ENCODE results near the gene MYO9B.

The MYO9B gene, protein sequence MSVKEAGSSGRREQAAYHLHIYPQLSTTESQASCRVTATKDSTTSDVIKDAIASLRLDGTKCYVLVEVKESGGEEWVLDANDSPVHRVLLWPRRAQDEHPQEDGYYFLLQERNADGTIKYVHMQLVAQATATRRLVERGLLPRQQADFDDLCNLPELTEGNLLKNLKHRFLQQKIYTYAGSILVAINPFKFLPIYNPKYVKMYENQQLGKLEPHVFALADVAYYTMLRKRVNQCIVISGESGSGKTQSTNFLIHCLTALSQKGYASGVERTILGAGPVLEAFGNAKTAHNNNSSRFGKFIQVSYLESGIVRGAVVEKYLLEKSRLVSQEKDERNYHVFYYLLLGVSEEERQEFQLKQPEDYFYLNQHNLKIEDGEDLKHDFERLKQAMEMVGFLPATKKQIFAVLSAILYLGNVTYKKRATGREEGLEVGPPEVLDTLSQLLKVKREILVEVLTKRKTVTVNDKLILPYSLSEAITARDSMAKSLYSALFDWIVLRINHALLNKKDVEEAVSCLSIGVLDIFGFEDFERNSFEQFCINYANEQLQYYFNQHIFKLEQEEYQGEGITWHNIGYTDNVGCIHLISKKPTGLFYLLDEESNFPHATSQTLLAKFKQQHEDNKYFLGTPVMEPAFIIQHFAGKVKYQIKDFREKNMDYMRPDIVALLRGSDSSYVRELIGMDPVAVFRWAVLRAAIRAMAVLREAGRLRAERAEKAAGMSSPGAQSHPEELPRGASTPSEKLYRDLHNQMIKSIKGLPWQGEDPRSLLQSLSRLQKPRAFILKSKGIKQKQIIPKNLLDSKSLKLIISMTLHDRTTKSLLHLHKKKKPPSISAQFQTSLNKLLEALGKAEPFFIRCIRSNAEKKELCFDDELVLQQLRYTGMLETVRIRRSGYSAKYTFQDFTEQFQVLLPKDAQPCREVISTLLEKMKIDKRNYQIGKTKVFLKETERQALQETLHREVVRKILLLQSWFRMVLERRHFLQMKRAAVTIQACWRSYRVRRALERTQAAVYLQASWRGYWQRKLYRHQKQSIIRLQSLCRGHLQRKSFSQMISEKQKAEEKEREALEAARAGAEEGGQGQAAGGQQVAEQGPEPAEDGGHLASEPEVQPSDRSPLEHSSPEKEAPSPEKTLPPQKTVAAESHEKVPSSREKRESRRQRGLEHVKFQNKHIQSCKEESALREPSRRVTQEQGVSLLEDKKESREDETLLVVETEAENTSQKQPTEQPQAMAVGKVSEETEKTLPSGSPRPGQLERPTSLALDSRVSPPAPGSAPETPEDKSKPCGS (N-terminal part only)
- total RNA-seq = 235 to 281 reads per million in 2 donors

DNA sequence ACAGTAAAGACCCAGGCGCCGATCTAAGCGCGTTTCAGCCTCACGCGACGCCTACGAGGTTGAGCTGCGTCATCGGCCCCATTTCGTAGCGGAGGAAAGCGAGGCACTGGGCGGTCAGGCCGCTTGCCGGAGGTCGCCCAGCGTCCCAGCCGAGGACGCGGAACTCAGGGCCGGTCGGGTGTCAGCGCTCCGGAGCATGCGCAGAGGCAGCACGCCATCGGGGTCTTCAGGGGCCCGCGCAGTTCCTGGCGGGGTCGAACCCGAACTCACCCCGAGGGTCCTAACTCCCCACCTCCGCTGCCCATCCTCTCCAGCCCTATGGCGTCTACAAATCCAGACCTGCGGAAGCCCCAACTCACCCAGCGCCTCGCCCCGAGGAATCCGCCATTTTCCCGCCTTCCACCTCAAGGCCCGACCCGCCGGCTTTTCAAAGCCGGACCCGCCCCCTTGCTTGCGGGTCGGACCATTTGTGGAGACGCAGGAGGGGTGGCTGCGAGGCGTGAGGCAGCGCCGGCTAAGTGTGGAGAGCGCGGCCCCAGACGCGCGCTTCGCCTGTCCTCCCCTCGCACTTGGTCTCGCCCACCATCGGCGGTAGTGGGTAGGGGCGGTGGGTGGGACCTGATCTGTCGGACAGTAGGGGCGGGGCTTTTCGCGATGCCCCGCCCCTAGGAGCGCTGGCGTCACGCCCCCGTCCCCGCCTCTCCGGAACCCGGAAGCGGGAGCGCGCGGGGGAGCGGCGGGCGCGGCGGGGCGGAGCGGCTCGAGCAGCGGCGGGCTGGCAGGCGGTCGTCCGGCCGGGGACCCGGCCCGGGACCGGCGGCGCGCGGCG is at the start of gene MYO9B, which contains the start of gene HAUS8:
Gene MYO9B, plus strand, starts transcription at position 743 of the 829 bp plus-strand sequence. CDS start 25,941 bp downstream, outside the sequence.
Gene HAUS8, minus strand, starts transcription at position 418 of the 829 bp plus-strand sequence. Its CDS starts 30 bp downstream, at position 388.
- peak; percentile 99 for DNase-seq

DNA sequence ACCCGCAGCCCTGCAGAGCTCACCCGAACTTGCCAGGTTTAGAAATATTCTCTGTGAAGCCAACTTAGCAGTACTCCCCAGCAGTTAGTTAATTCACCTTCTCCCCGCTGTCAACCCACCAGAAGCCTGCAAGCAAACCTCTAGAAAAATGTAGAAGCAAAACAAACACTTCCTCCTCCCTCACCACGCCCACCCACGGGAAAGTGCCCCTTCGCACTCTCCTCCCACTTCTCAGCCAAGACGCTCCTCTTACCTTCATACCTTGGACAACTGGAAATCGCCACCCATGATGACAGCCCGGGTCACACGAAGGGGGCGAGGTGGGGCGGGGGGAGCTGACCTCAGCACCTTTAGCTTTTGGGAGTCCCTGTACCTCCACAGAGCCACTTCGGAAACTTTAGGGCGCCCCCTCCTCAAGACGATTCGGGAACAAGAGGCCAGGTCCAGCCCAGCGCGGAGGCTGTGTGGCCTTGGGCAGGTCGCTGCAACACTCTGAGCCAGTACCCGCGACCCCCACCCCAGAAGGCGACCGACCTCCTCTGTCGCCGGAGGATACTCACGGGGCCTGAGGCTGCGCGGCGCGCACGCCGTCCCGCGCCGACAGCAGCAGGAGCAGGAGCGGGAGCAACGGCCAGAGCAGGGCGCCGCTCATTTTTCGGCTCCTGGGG is 49.5 kb upstream of the MYO9B start:
- DNase-seq = no peak

DNA sequence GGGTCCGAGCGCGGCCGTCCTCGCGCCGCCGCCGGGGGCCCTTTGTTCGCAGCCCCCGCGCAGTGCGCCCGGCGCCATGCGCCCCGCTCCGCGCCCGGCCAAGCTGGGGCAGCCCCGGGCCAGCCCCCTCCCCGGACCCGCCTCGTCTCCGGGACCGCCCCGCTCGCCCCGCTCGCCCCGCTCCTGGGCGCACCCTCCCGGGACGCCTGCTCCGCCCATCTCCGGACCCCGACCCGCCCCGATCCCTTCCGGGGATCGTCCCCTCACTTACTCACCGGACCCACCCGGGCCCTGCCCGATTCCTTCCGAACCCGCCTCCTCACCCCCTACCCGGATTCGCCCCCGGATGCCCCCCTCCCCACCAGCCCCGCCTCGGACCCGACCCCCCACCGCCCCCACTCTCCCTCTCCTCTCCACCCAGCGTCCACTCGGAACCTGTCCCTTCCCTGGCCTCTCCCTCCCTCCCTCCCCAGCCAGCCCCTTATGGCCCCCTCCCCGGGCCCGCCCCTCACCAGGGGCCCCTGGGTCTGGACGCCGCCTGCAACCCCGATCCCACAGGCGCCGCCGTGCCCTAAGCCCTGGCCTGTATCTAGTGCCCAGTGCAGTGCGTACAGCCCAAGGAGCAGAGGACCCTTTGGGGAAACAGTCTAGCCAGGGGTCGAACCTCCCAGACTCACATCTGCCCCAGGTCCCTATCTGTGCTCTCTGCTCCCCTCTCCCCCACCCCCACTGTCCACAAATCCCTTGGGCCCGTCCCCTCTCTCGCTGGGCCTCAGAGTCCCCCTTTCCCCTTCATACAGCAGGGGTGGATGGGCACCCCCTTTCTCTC is 48.7 kb upstream of the MYO9B start, which contains the start of gene CPAMD8:
Gene CPAMD8, minus strand, starts transcription at position 105 of the 829 bp plus-strand sequence. CDS start 168 bp downstream, outside the sequence.
- no peak for DNase-seq

DNA sequence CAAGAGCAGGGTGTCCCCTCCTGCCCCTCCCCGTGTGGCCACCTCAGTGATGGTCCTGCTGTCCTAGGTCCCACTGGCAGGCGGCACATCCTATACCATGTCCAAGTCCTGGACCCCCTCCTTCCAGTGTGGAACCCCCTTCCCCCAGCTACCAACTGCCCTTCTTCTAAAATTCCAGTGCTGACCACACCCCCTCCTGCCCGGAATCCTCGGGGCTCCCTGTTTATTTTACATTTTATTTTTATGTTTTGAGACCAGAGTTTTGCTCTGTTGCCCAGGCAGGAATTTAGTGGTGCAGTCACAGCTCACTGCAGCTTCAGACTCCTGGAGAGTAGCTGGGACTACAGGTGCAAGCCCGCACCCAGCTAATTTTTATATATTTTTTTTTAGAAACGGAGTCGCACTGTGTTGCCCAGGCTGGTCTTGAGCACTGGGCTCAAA is 48.0 kb upstream of the MYO9B start:
- no peak for DNase-seq

DNA sequence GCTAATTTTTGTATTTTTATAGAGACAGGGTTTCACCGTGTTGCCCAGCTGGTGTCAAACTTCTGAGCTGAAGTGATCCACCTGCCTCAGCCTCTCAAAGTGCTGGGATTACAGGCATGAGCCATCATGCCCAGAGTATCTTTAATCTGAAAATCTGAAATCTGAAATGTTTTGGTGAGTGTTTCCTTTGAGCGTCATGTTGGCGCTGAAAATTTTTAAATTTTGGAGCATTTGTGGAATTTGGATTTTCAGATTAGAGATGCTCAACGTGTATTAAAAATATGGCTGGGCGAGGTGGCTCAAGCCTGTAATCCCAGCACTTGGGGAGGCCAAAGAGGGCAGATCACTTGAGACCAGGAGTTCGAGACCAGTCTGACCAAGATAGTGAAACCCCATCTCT is 43.8 kb upstream of the MYO9B start:
- no peak for DNase-seq

DNA sequence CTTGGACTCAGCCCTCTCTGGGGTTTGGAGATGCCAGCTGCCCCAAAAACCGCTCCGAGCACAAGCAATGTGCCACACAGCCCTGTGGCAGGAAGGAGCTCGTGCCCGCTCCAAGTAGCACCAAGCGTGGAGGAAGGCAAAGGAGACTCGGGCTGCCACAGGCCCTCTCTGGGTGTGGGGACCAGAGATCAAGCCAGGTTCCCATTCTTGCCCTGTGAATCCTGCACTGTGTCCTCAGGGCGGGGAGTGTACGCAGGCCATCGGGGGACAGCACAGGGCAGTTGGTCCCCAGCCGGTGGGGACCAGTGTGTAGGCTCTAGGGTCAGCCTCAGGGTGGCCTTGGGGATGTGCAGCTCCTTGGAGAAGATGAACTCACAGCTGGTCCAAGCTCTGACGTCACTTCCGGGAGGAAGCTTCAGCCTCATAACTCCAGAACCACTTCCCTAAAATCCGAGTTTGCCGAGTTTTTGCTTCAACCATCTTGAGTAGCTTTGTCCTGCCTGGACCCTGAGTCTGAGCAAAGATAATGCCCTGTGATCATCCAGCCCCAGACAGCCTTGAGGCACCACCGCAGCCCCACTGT is 39.6 kb upstream of the MYO9B start:
- no peak for DNase-seq

DNA sequence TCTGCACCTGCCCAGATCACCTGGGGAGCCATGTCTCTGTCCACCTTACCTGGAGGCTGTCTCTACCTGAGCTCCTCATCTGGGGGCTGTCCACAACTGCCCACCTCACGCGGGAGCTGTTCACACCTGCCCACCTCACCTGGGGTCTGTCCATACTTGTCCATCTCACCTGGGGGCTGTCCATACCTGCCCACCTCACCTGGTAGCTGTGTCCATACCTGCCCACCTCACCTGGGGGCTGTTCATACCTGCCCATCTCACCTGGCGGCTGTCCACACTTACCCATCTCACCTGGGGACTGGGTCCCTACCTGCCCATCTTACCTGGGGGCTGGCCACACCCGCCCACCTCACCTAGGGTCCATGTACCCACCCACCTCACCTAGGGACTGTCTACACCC is 38.9 kb upstream of the MYO9B start:
- no peak for DNase-seq

DNA sequence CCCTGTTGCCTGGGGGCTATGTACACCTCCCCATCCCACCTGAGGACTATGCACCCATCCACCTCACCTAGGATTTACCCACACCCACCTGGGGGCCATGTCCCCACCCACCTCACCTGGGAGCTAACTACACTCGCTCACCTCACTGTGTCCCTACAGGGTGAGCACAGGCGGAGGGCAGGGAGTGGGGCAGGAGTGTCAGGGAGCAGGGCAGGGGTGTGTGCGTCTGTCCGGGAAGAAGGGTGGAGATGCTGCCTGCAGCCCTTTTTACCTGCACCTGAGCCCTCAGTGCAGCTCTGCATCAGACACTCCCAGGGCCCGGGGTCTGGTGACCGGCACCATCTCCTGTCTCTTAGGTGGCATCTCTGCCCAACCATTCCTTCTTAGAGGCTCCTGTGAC is 38.4 kb upstream of the MYO9B start:
- DNase-seq = no peak

DNA sequence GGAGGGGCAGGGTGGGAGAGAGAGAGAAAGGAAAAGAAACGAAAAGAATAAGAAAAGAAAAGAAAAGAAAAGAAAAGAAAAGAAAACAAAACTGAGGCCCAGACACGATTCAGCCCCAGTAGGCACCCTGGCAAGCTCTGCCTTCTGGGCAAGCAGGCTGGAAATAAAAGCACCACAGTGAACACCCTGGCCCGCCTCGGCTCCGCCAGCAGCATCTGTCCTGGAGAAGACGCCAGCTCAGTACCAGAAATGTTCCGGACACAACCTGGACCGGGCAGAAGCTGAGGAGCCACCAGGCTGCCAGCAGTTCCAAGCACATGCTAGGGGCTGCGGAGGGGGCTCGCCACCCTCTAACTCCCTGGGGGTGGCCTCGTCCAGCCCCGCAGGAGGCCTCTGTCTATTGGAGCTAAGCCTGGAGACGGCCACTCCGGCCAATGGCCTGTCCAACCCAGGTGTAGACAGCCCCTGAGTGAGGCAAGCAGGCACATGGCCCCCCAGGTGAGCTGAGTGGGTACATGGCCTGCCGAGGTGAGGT is 37.5 kb upstream of the MYO9B start:
- DNase-seq = no peak

DNA sequence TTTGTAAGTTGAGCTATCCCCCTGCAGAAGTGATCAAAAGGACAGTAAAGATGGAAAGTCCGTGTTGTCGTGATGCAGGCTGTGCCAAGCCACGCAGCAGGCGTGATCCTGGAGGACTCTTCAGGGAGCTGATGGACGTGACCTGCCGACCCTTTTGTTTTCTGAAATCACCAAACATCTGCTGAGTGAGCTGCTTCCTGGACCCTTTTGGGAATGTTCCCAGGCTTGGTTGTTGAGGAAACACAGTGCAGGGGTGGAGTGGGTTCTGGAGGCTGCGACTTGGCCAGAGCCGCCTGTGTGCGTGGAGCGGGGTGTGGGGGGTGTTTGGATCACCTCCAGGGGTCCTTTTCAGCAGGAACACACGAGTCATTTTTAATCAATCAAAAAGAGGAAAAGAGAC is 33.6 kb upstream of the MYO9B start:
- no peak for DNase-seq

DNA sequence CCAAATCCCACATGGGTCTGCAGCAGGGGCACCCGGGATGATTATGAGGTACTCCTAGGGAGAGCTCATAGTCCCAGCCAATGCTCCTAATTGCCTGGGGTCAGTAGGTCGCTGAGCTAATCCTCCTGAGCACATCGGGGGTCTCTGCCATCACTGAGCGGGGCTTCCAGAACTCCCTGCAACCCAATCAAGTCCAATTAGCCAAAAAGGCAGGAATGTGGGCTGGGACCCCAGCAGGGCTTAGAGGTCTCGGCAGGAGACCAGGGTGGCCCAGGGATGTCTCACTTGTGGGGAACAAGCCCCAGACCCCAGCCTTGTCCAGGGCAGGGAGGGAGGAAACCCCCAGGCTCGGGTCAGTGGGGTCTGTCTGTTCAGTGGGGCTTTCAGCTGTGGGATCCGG is 31.8 kb upstream of the MYO9B start:
- no peak for DNase-seq

DNA sequence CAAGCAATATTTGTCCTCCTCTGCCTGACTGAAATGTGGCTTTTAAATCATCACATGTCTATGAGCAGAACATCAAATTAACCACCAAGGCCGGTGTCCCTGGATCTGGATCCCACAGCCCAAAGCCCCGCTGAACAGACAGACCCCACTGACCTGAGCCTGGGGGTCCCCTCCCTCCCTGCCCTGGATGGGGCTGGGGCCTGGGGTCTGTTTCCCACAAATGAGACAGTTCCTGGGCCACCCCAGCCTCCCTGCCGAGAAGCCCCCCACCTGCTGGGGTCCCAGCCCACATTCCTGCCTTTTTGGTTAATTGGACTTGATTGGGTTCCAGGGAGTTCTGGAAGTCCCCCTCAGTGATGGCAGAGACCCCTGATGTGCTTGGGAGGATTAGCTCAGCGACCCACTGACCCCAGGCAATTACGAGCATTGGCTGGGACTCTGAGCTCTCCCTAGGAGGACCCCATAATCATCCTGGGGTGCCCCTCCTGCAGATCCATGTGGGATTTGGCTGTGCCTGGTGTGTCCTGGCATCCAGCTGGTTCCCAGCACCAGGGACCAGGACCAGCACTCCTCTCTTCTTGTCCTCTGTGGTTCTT is 29.6 kb upstream of the MYO9B start:
- no peak for DNase-seq

DNA sequence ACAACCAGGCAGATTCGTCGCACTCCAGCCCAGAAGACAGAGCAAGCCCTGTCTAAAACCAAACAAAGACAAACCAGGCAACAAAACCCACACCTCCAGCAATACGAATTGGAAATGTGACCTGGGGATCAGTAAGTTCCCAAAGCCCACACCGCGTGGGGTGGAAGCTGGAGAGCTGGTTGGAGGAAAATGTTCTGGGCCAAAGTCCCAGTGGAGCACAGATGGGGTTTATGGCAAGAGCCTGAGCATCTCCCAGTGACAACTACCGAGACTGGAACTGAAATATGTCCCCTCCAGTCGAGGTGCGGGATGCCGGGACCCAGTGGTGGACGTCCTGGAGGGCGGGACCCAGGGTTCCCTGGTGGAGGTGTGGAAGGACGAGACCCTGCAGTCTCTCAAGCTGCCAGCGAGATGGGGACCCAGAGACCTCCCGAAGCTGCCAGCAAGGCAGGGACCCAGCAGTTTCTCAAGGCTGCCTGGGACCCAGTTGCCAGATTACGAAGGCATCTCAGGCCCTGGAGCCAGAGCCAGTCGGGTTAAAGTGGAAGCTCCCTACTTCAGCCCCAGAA is 26.6 kb upstream of the MYO9B start:
- no peak for DNase-seq

DNA sequence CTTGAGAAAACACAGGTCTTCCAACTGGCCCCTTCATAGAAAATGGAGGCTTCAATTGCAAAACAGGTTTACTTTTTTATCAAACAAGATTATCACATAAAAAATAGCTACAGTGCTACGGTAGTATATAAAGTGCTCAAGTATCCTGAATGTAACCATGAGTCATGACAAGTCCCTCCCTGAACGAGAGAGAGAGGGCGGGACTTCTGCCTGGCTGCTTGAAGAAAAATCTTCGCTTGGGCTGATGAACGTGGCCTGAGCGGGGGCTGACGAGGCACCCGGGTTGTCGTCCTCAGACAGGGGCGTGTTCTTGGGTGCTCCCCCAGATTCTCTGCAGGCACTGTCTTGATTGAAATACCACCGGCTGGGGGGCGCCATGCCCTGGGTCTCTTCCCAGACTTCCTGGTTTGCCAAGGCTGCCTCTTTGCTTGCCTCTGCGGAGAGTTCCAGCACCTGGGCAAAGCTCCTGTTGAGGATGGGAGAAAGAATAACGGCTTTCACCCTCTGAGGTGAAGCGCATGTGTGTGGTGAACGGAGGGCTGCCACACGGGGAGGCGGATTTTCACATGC is 25.8 kb upstream of the MYO9B start:
- no peak for DNase-seq

DNA sequence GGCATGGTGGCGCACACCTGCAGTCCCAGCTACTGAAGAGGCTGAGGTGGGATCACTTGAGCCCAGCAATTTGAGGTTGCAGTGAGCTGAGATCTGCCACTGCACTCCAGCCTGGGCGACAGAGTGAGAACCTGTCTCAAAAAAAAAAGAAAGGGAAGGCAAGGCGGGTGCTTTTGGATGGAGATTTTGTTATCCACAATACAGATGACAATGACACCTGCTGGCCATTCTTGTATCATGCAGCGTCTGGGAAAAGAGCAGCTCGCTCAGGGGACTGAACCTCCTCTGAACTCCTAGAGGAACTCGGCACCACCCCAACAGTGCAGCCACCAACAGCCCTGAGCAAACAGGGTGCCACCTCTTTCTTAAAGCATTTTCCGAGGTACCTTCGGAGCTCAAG is 23.1 kb upstream of the MYO9B start:
- DNase-seq = no peak

DNA sequence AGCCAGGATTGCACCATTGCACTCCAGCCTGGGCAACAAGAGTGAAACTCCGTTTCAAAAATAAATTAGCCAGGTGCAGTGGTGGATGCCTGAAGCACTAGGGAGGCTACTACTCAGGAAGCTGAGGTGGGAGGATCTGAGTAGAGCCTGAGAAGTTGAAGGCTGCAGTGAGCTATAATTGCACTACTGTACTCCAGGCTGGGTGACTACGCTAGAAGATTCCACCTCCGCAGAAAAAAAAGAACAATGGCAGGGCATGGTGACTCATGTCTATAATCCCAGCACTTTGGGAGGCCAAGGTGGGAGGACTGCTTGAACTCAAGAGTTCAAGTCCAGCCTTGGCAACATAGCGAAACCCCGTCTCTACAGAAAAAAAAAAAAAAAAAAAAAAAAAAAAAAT is 20.8 kb upstream of the MYO9B start:
- DNase-seq = no peak

DNA sequence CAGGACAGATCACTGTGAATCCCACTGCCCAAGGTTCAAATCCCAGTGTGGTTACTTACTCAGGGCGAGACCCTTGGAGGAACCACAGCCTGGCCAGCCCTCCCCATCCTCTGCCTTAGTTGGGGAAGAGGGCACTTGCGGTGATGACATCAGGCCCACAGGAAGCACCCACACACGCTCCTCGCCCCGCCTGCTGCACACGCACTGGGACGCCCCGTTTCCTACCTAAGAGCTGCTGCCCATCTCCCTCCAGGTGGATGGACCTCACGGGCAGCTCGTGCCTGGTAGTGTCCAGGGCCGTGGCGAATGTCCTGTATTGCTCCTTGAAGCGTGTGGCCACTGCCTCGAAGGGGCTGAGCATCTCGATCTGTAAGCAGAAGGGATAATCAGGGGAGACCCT is 19.9 kb upstream of the MYO9B start:
- DNase-seq = no peak

DNA sequence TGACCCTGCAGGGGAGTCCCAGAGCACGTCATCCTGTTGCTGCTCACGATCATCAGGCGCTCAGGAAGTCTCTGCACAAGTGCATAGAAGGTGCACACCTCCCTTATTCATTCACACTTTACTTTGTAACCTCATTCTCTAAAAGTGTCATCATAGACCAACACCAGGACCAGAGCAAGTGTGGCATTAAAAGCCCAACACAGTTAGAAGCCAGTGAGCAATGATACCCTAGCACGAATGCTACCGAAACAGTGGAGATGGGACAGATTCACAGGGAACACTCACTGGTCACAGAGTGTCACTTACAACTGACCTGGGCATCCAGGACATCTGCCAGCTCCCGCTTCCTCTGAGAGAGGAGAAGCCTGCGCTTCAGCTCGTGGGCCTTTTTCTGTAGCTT is 17.3 kb upstream of the MYO9B start:
- no peak for DNase-seq

All from T-helper 9 cell (primary cell).